Type B pancreatic cell (in vitro differentiated cells): ENCODE data around the gene CARD11. TPM values are rescaled to one million over a fixed set of nuclear protein-coding genes. Genes with fewer than 3 reads are reported as not detected.
A peak's percentile ranks its signal among the peaks of the same experiment; 100 is the strongest.

Experiments
- DNase-seq: peaks from one replicate; pipeline ENCODE4 v3.0.0; 2021; ENCODE audit warnings: mixed read lengths; ENCODE audit not compliant: unreplicated experiment; ENCODE audit errors: extremely low spot score
- H3K27ac Mint-ChIP-seq: 2 replicates; pipeline ENCODE4 v1.8.0; 2021; ENCODE audit warnings: mild to moderate bottlenecking, mixed read lengths
- H3K27me3 Mint-ChIP-seq: 2 replicates; pipeline ENCODE4 v1.8.0; 2021; ENCODE audit warnings: mixed read lengths
- H3K36me3 Mint-ChIP-seq: 2 replicates; pipeline ENCODE4 v1.8.0; 2021; ENCODE audit warnings: mixed read lengths
- H3K4me1 Mint-ChIP-seq: one replicate; pipeline ENCODE4 v1.8.0; 2021; ENCODE audit warnings: mixed read lengths; ENCODE audit not compliant: unreplicated experiment
- H3K4me3 Mint-ChIP-seq: 2 replicates; pipeline ENCODE4 v1.8.0; 2021; ENCODE audit warnings: mild to moderate bottlenecking, mixed read lengths
- H3K9me3 Mint-ChIP-seq: 2 replicates; pipeline ENCODE4 v1.8.0; 2021; ENCODE audit warnings: mixed read lengths
- CTCF ChIP-seq: fragments of 200-600 bp; sonication (generic); conservative IDR thresholded peaks from 2 replicates; pipeline ENCODE4 v1.5.0; 2021; ENCODE audit warnings: antibody characterized with exemption, mild to moderate bottlenecking
- total RNA-seq: library from RNA; stranded (reverse); gene quantifications from 2 replicates; pipeline ENCODE4 v1.2.1, GENCODE V29; 2021; ENCODE audit warnings: low replicate concordance

Gene CARD11
- total RNA-seq, 1 donor from 2014 or later: 11.6 TPM

GRCh38 chr7:2999078-2999500 lies 44.6 kb downstream of the CARD11 start:
- Mint-ChIP-seq H3K4me1 (peaks cover 14% of the 10 kb centered on the region), H3K4me3 (no peak overlapping the region), H3K27me3 (no peaks in the 10 kb centered on the region), H3K27ac (no peak overlapping the region), H3K36me3 (peaks cover 6% of the 10 kb centered on the region), H3K9me3 (peaks cover 11% of the 10 kb centered on the region)
- no peak for DNase-seq
- no peak for TF ChIP-seq CTCF

DNA sequence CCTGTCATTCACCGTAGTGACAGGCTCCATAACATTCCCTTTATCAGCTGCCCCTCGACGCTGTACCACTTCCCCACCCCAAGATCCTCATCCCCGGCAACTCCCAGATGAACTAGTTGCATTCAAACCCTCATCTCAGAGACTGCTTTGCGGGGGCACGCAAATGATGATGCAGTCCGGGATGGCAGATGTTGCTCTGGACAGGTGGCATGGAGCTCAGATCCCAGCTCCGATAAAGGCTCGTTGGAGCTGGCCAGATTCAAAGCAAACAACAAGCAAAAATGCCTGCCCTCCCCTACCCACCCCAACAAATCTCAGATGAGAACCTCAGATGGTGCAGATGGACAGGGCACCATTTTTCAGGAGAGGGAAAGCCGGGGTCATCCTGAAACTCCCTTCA lies 46.7 kb downstream of the CARD11 start:
- Mint-ChIP-seq H3K36me3 (peaks cover 6% of the 10 kb centered on the region), H3K27me3 (no peaks in the 10 kb centered on the region), H3K27ac (no peak overlapping the region), H3K9me3 (peaks cover 11% of the 10 kb centered on the region), H3K4me1 (peaks cover 7% of the 10 kb centered on the region), H3K4me3 (no peak overlapping the region)
- TF ChIP-seq CTCF: no peak
- no peak for DNase-seq

DNA sequence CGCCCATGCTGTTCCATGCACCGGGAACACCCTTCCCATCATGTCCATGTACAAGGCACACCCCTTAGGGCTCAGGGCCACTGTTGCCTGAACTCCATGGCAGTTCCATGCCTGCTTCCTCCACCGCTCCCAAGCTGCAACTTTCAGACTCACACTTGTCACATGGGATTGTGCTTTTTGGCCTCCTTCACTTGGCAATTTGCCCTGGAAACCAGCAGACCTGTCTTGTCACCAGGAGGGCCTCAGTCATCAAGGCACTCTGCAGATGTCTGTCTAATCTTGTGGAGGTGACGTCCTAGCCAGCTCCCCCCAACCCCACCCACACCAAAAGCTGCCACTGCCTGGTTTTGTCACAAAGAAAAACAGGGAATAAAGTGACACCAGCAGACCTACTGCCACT lies 47.5 kb downstream of the CARD11 start:
- Mint-ChIP-seq H3K27ac (no peak overlapping the region), H3K36me3 (peaks cover 6% of the 10 kb centered on the region), H3K4me1 (peaks cover 7% of the 10 kb centered on the region), H3K9me3 (peaks cover 11% of the 10 kb centered on the region), H3K27me3 (no peaks in the 10 kb centered on the region), H3K4me3 (no peak overlapping the region)
- no peak for TF ChIP-seq CTCF
- DNase-seq: no peak

DNA sequence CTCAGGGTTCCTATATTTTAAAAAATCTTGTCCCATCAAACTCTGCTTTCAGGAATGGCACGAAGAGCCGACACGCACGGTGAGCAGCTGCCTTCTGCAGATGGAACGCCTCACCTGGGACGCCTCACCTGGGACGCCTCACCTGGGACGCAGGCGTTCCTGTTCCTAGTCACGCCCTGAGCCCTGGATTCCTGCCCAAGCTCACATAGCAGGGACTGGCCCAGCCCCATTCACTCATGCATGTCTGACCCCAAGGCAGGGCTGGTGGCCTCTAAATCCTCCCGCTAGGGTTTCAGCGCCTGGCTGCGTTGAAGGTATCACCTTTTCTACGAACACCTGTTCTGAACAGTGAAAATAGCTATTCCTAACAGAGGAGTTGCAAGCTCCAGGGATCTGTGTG lies 49.8 kb downstream of the CARD11 start:
- no peaks in the 10 kb centered on the region for H3K27me3 Mint-ChIP-seq

DNA sequence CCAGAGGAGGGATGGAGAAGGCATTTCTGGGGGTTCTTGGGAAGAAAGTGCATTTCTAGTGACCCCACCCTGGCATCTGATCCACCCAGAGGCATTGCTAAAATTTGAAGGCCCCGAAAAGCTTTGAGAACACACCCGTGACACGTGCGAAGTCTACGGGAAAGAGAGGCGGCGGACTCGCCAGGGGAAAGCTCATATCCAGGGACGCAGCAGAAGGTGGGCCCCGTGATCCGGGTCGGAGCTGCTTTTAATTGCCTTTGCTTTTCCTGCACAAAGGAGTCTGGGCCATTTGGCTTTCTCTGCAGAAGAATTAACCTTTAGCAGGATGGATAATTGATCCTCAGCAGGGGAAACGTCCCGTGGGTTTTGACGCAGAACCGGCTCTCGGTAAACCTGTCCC lies 50.3 kb downstream of the CARD11 start:
- TF ChIP-seq CTCF: no peak
- DNase-seq: no peak
- Mint-ChIP-seq H3K9me3 (peaks cover 6% of the 10 kb centered on the region), H3K4me3 (no peak overlapping the region), H3K36me3 (peaks cover 6% of the 10 kb centered on the region), H3K27me3 (no peaks in the 10 kb centered on the region), H3K27ac (peak overlapping the region; percentile 73), H3K4me1 (no peaks in the 10 kb centered on the region)

More for the DNA sequence above, 49.8 kb downstream of the CARD11 start:
- Mint-ChIP-seq H3K4me3 (no peak overlapping the region), H3K27ac (peak overlapping the region; percentile 73), H3K36me3 (peaks cover 6% of the 10 kb centered on the region), H3K4me1 (peaks cover under 1% of the 10 kb centered on the region), H3K9me3 (peaks cover 7% of the 10 kb centered on the region)
- no peak for DNase-seq
- no peak for TF ChIP-seq CTCF

DNA sequence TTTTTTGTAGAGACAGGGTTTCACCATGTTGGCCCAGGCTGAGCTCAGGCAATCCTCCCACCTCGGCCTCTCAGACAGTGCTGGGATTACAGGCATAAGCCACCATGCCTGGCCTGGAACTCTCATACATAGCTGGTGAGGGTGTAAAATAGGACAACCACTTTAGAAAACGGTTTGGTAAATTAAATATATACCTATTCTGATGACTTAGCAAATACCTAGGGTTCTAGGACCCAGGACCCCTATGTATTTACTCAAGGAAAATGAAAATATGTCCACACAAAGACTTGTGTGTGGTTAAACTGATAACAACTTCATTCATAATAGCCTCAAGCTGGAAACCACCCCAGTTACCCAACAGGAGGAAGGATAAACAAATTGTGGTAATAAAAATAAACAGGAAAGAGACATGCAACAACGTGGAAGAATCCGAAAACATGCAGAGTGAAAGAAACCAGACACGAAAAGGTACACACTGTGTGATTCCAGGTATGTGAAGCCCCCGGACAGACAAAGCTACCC lies 52.7 kb downstream of the CARD11 start:
- no peak for TF ChIP-seq CTCF
- peaks cover 9% of the 10 kb centered on the region for H3K36me3 Mint-ChIP-seq
- no peaks in the 10 kb centered on the region for H3K27me3 Mint-ChIP-seq
- H3K4me3 Mint-ChIP-seq: no peak overlapping the region
- H3K4me1 Mint-ChIP-seq: no peaks in the 10 kb centered on the region
- H3K9me3 Mint-ChIP-seq: peaks cover 11% of the 10 kb centered on the region
- DNase-seq: no peak
- no peak overlapping the region for H3K27ac Mint-ChIP-seq
